ENCODE measurements around the gene AP4B1.
"Not testable (repeated sequence)": the region's sequence is repeated elsewhere in the genome, so short reads cannot be mapped to it uniquely, and the experiment has no call there.

The AP4B1 gene

GRCh38 chr1:113904674-113905434 is at the start of gene AP4B1, which contains the start of gene DCLRE1B:
Gene AP4B1 (minus strand): TSS chr1:113904799. CDS start chr1:113904717, 82 bp downstream.
Gene DCLRE1B (plus strand): TSS chr1:113905326. CDS start chr1:113905587, 261 bp downstream.
- Mint-ChIP-seq H3K9me3 (no peaks in the 10 kb centered on the region), H3K4me1 (peaks cover 67% of the 10 kb centered on the region), H3K4me3 (peak within 1 kb of the TSS; percentile 92 to 99), H3K27ac (peak within 1 kb of the TSS; percentile 98 to 99), H3K27me3 (no peaks in the 10 kb centered on the region)
- ATAC-seq (peak; percentile 95), DNase-seq (peak; percentile 97 to 99)

DNA sequence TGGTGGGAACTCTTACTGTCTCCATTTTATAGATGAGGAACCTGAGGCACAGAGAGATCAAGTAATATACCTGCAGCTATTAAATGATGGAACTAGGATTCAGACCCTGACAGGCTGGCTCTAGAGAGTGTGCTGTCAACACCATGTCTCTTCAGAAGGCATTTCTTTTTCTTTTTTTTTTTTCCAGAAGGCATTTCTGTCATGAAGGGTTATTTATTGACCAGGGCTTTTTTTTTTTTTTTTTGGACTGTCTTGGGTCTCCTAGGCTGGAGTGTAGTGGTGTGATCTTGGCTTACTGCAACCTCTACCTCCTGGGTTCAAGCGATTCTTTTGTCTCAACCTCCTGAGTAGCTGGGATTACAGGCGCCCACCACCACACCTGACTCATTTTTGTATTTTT is 47.1 kb upstream of the AP4B1 start:
- Mint-ChIP-seq H3K9me3 (no peaks in the 10 kb centered on the region), H3K27me3 (no peaks in the 10 kb centered on the region), H3K4me3 (no peak overlapping the region), H3K4me1 (peaks cover 56% of the 10 kb centered on the region), H3K27ac (peak overlapping the region in 1 of 2 donors; percentile 25)
- no peak for DNase-seq
- ATAC-seq = no peak

DNA sequence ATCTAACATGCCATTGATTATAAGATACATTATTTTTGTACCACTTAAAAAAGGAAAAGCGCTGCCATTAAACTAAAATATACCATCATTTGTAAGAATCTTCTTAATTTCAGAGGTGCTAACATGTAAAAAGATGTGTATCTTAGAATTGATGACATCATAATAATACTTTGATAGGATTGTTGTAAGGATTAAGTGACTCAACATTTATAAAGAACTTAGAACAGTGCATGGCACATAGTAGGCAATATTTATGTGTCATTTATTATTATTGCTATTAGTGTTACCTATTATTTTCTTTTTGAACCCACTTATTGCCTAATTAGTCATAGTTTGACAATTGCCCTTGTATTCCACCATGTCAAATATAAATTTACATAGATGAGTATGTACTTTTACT is 46.3 kb upstream of the AP4B1 start:
- peaks cover 64% of the 10 kb centered on the region for H3K4me1 Mint-ChIP-seq

DNA sequence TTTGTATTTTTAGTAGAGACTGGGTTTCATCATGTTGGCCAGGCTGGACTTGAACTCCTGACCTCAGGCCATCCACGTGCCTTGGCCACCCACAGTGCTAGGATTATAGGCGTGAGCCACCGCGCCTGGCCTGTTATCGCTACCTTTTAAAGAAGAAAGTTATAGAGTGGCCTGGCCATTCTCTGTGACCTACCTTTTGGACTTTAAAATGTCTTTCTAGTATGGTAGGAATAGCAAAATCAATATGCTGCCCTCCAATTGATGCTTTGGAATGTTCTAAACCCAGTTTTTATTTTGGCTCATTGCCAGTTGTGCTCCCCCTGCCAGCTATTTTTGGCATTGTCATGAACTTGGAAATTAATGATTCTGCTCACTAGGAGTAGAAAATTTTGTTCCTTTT is 44.4 kb upstream of the AP4B1 start:
- H3K27me3 Mint-ChIP-seq = no peaks in the 10 kb centered on the region
- DNase-seq = no peak
- H3K4me3 Mint-ChIP-seq = peak overlapping the region in 1 of 2 donors; percentile 65
- ATAC-seq = no peak
- no peaks in the 10 kb centered on the region for H3K9me3 Mint-ChIP-seq
- H3K4me1 Mint-ChIP-seq = peaks cover 70% of the 10 kb centered on the region
- no peak overlapping the region for H3K27ac Mint-ChIP-seq

More for the DNA sequence above, 46.3 kb upstream of the AP4B1 start:
- H3K27ac Mint-ChIP-seq = no peak overlapping the region
- no peak for DNase-seq
- ATAC-seq = no peak
- H3K9me3 Mint-ChIP-seq = no peaks in the 10 kb centered on the region
- no peaks in the 10 kb centered on the region for H3K27me3 Mint-ChIP-seq
- no peak overlapping the region for H3K4me3 Mint-ChIP-seq

DNA sequence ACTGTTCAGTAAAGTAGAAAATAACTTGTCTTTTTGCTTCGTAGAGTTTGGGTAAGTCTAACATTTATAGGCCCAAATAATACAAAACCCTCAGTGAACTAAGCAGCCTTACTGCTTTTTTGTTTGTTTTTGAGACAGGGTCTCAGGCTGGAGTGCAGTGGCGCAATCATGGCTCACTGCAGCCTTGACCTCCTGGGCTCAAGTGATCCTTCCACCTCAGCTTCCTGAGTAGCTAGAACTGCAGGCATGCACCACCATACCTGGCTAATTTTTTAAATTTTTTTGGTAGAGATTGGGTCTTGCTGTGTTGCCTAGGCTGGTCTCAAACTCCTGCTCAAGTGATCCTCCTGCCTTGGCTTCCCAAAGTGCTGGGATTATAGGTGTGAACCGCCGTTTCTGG is 43.6 kb upstream of the AP4B1 start:
- Mint-ChIP-seq H3K4me1 (peaks cover 73% of the 10 kb centered on the region), H3K27ac (peak overlapping the region; percentile 87 to 88), H3K4me3 (peak overlapping the region; percentile 65 to 79)
- H3K27me3 Mint-ChIP-seq, ATAC-seq, H3K9me3 Mint-ChIP-seq, DNase-seq: not testable (repeated sequence)

DNA sequence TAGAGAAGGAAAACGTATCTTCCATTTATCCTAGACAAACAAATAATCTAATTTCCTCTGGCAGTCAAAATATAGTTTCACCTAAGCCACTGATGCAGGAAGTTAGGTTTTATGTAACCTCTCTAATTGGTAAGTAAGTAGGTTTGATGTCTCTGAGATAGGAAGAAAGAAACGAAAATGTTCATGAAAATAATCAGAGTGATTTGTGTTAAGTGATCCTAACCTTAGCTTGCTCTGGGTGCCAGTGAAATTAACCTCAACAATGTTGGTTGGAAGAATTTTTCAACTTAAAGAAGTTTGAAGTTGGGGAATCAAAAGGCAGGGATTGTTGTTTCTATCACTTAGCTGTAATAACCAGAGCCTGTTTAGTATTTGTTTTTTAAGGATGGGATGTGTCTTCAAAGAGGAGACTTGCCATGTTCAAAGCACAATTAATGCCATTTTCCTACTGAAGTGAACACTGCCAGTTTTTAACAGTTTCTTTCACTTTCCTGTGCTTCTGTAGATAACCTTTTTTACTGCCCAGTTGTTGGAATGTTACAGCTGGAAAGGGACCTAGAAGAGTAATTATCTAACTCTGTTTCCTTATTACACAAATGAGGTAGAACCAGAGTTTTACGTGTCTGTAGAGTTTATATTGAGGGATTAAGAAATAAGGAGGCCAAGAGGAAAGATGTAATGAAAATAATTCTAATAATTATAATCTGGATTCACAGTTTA is 42.9 kb upstream of the AP4B1 start:
- ATAC-seq = peak; percentile 54
- H3K27ac Mint-ChIP-seq = peak overlapping the region; percentile 87 to 91
- H3K4me1 Mint-ChIP-seq = peaks cover 75% of the 10 kb centered on the region
- H3K4me3 Mint-ChIP-seq = peak overlapping the region; percentile 54 to 79
- peaks cover 4 to 6% of the 10 kb centered on the region in 2 donors for H3K9me3 Mint-ChIP-seq
- no peaks in the 10 kb centered on the region for H3K27me3 Mint-ChIP-seq
- no peak for DNase-seq

DNA sequence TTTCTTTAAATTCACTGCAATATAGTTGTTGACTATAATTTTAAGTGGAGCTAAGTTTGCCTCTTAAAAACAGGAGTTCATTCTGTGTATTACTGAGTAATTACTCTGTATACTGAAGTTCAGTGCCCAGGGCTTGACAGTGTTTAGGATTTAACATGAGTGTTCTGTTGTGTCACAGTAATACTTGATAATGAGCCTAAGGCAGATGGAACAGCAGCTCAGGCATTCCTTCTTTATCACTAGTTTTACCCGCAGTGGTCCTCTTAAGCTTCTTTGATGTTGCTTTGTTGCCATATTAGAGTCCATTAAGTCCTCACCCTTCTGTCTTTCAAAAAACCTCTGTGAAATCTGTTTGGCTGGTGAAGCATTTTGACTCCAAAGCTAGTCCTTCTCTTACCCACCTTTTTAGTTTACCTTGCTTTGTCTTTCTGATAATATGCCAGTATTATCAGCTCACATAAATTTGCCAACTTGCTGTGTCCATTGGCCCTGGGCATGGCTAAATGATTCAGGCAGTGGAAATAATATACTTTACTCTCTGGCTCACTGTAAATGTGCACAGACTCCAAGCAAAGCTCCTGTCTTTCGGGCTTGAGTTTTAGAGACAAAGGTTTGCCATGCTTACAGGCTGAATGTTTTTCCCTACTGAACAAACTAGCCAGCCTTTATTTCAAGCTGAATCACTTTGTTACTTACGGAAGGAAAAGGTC is 42.2 kb upstream of the AP4B1 start:
- H3K9me3 Mint-ChIP-seq = peaks cover 4 to 6% of the 10 kb centered on the region in 2 donors
- DNase-seq (no peak), ATAC-seq (peak; percentile 45)
- peaks cover 81% of the 10 kb centered on the region for H3K4me1 Mint-ChIP-seq
- peak overlapping the region; percentile 66 to 91 for H3K27ac Mint-ChIP-seq
- H3K4me3 Mint-ChIP-seq = peak overlapping the region; percentile 54 to 79
- no peaks in the 10 kb centered on the region for H3K27me3 Mint-ChIP-seq

DNA sequence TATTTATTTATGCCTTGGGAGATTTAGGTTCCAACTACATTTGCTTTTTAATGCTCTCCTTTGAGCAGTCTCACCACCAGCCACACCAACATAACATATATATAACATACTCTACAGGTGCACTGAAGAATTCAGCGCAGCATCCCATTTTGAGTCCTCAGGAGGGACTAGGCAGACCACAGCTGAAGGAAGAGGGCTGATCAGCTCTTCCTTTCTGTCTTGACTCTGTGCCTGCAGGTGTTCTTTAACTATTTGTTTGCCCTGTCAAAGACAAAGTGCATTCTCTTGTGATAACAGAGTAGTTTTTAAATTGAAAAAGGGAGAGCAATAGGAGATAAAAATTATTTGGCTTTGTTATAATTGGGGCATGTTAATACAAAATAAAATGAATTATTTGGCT is 41.5 kb upstream of the AP4B1 start:
- H3K27ac Mint-ChIP-seq = peak overlapping the region; percentile 60 to 69
- no peaks in the 10 kb centered on the region for H3K27me3 Mint-ChIP-seq
- H3K9me3 Mint-ChIP-seq = peaks cover 4 to 6% of the 10 kb centered on the region in 2 donors
- no peak for ATAC-seq
- peaks cover 78% of the 10 kb centered on the region for H3K4me1 Mint-ChIP-seq
- no peak for DNase-seq
- H3K4me3 Mint-ChIP-seq = peak overlapping the region; percentile 22 to 67

GRCh38 chr1:113945329-113945728 is 40.7 kb upstream of the AP4B1 start:
- Mint-ChIP-seq H3K4me1 (peaks cover 82% of the 10 kb centered on the region), H3K27ac (peak overlapping the region in 1 of 2 donors; percentile 52), H3K27me3 (no peaks in the 10 kb centered on the region), H3K9me3 (peaks cover 4 to 6% of the 10 kb centered on the region in 2 donors), H3K4me3 (no peak overlapping the region)
- DNase-seq (no peak), ATAC-seq (no peak)

DNA sequence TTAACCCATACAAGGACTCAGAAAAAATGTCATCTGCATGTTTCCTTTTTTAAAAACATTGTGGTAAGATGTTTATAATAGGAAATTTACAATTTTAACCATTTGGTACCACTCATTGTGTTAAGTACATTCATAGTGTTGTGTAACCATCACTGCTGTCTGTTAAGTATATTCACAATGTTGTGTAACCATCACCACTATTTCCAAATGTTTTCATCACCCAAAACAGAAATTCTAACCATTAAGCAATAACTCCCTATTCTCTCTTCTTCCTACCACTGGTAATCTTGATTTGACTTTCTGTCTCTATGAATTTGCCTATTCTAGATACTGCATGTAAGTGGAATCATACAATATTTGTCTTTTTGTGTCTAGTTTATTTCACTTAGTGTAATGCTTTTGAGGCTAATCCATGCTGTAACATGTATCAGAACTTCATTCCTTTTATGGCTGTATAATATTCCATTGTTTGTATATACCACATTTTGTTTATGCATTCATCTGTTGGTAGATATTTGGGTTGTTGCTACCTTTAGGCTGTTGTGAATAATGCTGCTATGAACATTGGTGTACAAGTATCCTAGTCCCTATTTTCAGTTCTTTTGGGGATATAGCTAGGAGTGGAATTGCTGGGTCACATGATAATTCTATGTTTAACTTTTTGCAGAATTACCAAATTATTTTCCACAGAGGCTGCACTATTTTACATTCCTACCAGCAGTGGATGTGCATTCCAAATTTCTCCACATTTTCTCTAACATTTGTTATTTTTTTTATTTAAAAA is 38.6 kb upstream of the AP4B1 start:
- H3K4me1 Mint-ChIP-seq = peaks cover 85% of the 10 kb centered on the region

DNA sequence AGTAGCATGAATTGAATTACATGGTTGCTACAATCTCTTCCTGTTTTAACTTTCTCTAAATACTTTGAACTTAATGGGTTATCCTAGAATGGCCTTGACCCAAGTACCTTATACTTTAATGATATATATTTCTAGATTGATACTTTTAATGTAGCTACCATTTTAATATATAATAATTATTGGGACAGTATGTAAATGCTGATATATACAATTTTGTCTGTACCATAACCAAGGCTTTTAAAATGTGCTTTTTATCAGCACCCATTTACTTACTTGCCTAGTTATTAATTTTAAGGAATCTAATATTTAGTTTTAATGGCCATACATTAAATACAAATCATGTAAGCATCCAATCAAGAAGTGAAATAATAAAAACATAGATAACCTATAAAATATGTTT is 37.9 kb upstream of the AP4B1 start:
- Mint-ChIP-seq H3K27ac (no peak overlapping the region), H3K9me3 (peaks cover 4 to 6% of the 10 kb centered on the region in 2 donors), H3K4me1 (peaks cover 85% of the 10 kb centered on the region), H3K4me3 (no peak overlapping the region), H3K27me3 (no peaks in the 10 kb centered on the region)
- ATAC-seq (no peak), DNase-seq (no peak)

More for the DNA sequence above, 38.6 kb upstream of the AP4B1 start:
- DNase-seq (no peak), ATAC-seq (no peak)
- no peak overlapping the region for H3K4me3 Mint-ChIP-seq
- H3K9me3 Mint-ChIP-seq = peaks cover 4 to 6% of the 10 kb centered on the region in 2 donors
- no peaks in the 10 kb centered on the region for H3K27me3 Mint-ChIP-seq
- H3K27ac Mint-ChIP-seq = no peak overlapping the region

DNA sequence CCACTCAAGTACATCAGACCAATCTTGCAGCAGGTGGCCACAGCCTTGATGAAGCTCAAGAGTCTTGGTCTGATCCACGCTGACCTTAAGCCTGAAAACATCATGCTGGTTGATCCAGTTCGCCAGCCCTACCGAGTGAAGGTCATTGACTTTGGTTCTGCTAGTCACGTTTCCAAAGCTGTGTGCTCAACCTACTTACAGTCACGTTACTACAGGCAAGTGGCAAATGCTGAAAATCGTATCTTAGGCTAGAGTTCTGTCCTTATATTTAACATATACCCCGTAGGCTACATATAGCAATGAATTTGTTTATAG is 36.6 kb upstream of the AP4B1 start:
- H3K4me3 Mint-ChIP-seq = peak overlapping the region; percentile 71 to 88
- DNase-seq (no peak), ATAC-seq (no peak)
- H3K4me1 Mint-ChIP-seq = peaks cover 85% of the 10 kb centered on the region
- H3K27me3 Mint-ChIP-seq = no peaks in the 10 kb centered on the region
- peak overlapping the region in 1 of 2 donors; percentile 85 for H3K27ac Mint-ChIP-seq
- peaks cover 4 to 6% of the 10 kb centered on the region in 2 donors for H3K9me3 Mint-ChIP-seq

DNA sequence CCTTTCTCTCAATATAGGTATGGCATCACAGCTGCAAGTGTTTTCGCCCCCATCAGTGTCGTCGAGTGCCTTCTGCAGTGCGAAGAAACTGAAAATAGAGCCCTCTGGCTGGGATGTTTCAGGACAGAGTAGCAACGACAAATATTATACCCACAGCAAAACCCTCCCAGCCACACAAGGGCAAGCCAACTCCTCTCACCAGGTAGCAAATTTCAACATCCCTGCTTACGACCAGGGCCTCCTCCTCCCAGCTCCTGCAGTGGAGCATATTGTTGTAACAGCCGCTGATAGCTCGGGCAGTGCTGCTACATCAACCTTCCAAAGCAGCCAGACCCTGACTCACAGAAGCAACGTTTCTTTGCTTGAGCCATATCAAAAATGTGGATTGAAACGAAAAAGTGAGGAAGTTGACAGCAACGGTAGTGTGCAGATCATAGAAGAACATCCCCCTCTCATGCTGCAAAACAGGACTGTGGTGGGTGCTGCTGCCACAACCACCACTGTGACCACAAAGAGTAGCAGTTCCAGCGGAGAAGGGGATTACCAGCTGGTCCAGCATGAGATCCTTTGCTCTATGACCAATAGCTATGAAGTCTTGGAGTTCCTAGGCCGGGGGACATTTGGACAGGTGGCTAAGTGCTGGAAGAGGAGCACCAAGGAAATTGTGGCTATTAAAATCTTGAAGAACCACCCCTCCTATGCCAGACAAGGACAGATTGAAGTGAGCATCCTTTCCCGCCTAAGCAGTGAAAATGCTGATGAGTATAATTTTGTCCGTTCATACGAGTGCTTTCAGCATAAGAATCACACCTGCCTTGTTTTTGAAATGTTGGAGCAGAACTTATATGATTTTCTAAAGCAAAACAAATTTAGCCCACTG is 36.0 kb upstream of the AP4B1 start:
- Mint-ChIP-seq H3K4me3 (peak overlapping the region; percentile 71 to 88), H3K9me3 (peaks cover 4 to 6% of the 10 kb centered on the region in 2 donors), H3K27ac (peak overlapping the region; percentile 64 to 85), H3K27me3 (no peaks in the 10 kb centered on the region), H3K4me1 (peaks cover 85% of the 10 kb centered on the region)
- peak; percentile 93 for ATAC-seq
- peak; percentile 73 to 85 for DNase-seq

DNA sequence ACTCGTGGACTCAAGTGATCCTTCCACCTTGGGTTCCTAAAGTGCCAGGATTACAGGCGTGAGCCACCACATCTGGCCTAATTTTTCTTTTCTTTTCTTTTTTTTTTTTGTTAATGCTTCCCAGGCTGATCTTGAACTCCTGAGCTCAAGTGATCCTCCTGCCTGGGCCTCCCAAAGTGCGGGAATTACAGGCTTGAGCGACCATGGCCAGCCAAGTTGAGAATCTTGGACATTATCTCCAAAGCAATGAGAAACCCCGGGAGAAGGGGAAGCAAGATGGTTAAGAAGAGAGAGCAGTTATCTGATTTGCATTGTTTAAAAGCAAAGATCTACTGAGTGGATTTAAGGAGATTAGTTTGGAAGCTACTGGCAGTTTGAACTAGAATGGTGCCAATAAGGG is 33.6 kb upstream of the AP4B1 start:
- peak overlapping the region; percentile 15 to 49 for H3K27ac Mint-ChIP-seq
- peaks cover 2 to 3% of the 10 kb centered on the region in 2 donors for H3K9me3 Mint-ChIP-seq
- ATAC-seq (no peak), DNase-seq (no peak)
- no peaks in the 10 kb centered on the region for H3K27me3 Mint-ChIP-seq
- H3K4me3 Mint-ChIP-seq = peak overlapping the region; percentile 44 to 50
- peaks cover 86% of the 10 kb centered on the region for H3K4me1 Mint-ChIP-seq
